ENCODE measurements around the gene WT1.

The WT1 gene

DNA sequence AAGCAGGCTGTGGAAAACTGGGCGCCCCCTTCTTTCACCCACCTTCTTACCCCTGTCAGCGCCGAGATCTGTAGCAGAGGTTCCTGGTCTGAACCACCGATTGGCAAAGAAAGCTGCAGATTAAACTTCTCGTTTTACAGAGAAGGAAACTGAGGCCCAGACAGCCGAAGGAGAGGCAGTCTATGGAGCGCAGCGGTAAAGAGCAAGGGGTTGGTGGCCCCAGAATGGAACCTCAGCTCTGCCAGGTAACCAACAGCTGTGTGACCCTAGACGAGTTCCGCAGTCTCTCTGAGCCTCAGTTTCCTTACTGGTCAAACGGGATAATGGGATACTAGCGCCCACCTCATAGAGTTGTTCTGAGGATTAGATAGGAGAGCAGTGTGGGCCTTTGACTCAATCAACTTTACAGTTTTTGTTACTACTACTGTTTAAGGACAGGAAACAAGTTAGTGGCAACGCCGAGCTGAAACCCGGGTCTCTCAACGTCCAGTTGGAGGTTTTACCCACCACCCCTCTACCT, 3.1 kb upstream of the WT1 start:
- no peak for DNase-seq (ENCODE audit: low read depth)

DNA sequence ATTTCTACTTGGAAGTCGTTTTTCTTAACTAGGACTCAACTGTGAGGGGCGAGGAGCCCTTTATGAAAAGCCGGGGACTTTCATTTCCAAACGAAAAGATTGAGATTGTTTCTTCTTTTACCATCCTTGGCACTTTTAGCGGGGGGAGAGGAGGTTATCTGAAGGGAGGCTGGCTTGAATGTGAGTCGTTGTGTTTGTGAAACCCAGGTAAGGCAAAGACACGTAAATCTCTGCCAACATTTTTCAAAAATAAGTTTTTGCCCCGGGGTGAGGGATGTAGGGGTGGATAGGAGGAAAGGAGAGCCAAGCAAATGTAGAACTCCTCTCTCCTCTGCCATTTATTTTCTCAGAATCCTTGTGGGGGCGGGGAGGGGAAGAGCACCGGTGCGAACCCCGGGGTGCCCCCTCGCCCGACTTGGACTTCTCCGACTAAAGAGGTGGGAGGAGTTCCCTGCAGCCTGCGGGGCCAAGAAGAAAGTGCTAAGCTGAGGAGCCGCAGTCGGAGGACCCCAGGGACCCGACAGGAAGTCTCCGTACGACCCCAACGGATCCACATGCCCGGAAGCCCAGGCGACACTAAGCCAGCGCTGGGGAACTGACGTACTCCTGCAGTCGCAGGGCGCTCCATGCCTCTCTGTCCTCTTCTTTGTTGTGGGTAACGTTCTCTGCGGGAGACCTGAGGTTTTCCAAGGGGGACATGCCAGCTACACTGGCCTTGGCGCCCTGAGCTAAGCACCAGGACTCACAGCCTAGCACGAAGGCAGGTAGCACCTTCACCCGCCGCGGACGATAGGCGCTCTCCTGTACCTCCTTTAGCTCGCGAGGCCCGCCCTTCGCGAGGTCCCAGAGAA, 2.4 kb upstream of the WT1 start:
- DNase-seq (ENCODE audit: low read depth): no peak

DNA sequence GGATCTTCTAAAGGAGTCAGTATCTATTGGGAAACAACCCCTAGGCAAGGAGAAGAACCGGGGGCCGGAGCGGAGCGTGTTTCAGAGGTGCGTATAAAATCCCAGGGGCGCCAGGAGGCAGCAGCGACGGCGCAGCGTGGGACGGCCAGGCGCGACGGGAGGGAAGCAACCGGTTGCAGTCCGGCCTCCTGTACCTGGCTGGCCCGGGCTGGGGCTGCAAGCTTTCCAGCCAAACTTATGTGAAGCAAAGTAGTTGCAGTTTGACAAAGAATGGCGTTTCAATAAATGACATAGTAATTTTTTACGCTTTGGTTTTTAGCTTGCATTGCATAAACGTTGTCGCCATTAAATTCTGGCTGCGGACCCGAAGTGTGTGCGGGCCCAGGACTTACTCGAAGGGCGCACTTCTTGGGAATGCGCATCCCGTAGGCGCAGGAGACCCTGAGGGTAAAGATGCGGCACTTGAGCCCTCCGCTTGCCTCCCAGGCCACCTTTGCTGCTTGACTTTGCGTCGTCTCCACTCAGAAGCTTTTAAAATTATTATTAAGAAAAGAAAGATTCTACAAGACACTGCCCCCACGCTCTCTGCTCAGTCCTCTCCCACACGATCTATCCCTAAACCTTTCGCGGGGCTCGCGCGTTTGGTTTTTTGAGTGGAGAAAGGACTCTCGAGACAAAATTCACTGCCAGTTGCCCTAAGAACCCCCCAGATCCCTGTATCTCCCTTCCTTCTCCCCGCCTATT, 1.6 kb upstream of the WT1 start:
- no peak for DNase-seq (ENCODE audit: low read depth)

DNA sequence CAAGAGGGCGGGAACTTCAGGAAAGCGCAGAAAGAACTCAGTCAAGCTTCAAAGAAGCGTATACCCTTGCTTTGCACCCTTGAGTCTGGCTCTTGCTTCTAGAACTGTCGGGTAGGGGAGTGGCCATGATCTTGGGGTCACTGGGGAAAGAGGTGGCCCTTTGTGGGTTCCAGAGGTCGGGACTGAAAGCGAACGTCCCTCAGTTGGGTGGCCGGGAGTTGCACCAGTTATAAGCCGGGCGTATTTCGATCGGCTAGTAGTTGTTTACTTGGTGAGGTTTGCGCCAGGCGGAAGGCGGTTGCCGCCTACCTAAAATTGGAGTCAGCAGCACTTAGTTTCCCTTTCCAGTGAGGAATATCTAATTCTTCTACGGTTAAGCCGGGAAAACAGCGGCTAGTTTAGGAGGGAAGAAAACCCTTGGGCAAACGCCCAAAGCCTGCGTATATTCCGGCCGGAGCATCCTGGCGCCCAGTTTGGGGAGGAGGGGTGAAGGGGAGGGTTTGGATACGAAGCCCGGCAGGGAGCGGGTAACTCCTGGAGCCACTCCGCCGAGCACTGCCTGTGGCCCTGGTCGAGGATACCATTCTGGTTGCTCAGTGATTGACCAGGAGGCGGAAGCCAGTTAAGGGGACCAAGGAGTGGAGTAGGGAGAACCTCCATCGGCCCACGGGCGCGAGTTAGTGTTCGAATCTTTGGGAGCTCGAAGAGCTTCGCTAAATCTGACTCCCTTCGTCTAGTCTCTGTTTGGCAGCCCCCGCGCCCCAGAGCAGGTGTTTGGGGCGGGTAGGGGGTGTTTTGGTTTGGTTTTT, 807 bp upstream of the WT1 start:
- no peak for DNase-seq (ENCODE audit: low read depth)

DNA sequence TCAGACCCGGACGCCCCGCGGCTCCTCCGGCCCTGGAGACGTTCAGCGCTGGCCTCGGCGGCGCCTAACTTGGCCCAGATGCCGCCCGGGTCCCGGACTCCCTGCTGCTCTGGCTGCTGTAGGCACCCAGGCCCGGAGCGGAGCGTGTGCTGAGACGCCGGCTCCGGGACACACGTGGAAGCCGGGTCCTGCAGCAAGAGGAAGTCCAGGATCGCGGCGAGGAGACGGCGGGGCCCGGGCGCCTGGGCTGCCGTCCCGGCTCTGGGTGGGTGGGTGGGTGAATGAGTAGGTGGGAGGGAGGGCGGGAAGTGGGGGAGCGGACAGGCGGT, 223 bp downstream of the WT1 start:
- no peak for DNase-seq (ENCODE audit: low read depth)

DNA sequence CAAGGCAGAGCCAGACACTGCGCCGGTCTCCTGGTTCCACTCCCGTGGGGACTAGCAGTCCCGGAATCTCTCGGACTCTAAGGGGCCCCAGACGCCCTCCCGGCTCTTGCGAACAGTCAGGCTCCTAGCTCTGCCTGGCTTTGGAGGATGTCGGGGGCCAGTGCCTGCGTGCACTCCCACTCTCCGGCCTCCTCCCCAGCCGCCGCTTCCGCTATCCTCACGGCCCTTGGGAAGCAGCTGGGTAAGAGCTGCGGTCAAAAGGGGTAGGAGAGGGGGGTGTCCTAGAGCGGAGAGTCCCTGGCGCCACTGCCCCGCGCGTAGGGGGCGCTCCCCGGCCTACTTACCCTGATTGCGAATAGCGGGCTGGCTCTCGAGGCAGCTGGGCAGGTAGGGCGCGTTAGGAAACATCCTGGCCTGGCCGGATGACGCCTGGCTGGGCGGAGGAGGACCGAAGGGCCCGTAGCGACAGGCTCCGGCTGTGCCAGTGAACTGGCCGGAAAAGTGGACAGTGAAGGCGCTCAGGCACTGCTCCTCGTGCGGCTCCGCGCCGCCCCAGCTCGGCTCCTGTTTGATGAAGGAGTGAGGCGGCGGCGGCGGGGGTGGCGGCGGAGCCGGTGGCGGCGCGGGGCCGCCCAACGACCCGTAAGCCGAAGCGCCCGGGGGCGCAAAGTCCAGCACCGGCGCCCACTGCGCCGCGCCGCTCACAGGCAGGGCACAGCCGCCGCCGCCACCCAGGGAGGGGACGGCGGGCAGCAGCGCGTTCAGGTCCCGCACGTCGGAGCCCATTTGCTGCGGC, 785 bp downstream of the WT1 start:
- DNase-seq (ENCODE audit: low read depth): no peak

DNA sequence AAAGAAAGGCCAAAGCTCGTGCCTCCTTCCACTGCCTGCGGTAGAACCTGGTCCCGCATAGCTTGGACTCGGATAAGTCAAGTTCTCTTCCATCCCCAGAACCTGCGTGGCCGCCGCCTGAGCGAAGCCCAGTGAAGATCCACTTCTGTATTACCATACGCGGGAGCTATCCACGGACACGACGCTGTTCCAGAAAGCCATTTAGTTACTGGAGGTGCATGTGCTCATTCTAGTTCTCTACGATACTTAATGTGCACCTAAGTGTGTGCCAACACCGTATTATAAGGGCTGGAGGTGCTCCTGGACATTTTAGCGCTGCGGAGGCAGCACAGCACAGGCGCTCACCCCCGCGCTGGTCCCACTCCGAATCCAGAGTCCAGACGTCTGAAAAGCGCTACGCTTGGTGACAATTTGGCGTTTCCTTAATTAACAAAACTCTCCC, 1.4 kb downstream of the WT1 start:
- DNase-seq (ENCODE audit: low read depth): no peak

DNA sequence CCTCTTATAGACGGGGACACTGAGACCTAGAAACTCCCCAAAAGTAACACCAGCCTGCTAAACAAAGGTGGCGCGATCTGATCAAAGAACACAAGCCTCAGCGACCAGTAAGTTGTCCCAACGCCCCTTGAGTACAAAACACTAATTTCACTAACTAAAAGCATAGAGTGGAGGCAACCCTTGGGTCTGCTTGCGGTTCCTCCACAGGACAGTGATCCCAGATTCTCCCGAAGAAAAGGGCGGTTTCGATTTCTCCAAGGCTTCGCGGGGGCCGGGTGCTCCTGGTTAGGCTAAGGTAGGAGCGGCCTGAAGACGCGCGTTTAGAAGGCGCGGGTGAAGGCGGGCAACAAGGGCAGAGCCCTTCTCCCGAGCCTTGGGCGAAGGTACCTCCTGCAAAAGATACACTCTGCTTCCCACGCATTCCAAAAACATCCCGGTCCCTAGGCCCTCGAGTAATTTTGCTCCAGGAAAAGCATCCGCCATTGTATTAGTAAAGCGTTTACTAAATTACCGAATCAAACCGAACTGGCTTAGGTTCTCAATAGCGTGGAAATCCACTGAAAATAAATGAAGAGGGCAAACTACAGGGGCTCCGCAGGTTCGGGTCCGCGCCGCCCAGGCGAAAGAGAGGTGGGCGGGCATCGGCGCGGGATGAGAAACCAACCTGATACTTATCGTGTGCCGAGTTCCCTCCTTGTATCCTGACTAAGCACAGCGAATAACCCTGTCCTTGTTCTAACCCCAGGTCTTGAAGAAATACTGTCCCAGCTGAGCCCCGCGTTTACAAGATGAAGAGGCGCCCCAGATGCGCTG, 2.0 kb downstream of the WT1 start:
- DNase-seq (ENCODE audit: low read depth): no peak

DNA sequence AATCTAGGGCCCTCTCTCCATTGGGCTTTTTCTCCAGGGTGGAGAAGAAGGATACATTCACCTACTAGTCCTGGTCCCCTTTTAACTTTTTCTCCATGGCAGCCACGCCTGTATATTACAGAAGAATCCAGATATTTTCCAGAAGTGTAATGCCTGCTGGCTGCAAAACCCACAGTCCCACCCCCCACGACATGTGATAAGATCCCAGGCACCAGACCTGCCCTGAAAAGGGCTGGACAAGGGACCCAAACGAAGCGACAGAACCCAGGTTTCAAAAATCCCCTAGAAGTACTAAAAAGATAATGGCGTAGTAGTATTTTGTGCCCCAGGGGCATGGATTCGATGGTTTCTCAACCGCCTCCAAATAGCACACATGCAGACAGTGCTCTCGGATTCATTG, 2.8 kb downstream of the WT1 start:
- no peak for DNase-seq (ENCODE audit: low read depth)

DNA sequence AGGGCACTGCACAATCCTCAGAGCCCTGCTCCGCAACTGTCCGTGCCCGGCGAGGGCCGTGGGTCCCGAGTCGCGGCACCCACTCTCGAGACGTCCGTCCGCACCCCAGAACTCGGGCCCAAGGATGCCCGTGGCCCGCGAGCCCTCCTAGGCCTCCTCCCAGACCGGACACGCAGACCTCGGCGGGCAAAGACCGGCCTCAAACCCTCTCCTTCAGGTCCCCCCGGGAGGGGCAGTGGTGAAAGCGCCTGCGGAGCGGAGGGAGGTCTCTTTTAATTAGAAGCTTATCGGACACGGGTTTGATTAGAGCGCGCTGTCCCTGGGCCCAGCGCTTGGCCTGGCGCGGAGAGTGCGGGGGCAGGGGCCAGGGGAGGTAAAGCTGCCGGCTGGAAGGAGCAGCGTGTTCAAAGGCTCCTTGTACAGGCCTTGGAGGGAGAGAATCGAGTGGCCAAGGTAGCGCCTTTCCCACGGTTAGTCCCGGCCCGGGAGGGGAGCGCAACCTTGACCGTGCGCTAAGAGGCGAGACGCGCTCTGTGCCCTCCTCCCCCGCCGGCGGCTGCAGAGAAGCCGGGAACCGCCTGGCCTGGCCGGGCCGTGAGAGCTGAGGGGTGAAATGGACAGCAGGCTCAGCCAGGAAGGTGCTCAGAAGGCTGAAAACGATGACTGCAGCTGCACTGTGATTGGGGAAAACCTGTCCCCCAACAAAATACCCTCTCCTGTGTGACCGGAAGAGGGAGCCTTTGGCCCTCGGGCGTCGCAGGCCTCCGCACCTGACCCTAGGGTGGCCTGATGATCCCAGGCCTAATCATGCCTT, 4.6 kb downstream of the WT1 start:
- no peak for DNase-seq (ENCODE audit: low read depth)

DNA sequence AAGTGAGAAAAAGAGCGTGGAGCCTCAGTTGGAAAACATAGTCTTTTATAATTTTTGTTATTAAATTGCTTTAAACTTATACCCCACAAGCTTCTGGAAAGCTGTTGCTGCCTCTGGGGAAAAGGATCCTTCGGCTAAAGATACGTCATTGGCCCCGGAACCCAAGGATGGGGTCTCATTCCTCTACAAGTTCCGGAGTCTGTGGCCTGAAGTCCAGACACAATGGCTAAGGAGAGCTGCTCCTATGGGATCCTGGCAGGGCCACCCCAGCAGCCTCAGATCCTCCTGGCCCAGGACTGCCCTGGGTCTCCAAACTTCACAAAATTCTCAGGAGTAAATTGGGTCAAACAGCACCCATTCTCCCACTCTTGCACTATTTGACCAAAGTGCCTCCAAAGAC, 5.9 kb downstream of the WT1 start:
- DNase-seq (ENCODE audit: low read depth): no peak

DNA sequence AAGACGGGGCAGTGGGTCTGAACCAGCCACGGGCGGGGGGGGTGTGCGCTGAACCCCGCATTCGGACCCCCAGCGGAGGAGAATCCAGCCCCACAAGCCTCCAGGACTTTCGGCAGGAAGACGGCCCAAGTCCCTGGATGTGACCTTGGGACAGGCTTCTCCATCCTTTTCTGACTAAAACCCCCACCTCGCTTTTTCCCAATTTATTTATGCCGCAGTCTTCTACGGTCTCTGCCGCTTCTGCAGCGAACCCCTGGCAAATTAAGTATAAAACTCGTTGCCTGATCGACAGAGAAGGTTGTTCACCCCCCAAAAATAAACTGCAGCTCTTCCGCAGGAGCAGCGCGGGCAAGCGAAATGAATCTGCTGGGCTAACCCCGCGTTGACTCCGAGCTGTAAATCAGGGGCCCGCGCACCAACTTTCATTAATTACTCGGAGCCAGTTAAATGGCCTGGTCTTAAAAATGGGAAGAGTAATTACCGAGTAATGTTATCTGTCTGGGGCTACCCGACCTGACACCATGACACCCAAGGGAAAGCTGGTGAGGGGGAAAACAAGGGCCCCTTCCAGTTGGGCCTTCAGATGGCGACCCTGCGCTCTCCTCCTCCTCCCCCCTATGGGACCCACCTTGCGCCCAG, 6.6 kb downstream of the WT1 start:
- DNase-seq (ENCODE audit: low read depth): no peak

DNA sequence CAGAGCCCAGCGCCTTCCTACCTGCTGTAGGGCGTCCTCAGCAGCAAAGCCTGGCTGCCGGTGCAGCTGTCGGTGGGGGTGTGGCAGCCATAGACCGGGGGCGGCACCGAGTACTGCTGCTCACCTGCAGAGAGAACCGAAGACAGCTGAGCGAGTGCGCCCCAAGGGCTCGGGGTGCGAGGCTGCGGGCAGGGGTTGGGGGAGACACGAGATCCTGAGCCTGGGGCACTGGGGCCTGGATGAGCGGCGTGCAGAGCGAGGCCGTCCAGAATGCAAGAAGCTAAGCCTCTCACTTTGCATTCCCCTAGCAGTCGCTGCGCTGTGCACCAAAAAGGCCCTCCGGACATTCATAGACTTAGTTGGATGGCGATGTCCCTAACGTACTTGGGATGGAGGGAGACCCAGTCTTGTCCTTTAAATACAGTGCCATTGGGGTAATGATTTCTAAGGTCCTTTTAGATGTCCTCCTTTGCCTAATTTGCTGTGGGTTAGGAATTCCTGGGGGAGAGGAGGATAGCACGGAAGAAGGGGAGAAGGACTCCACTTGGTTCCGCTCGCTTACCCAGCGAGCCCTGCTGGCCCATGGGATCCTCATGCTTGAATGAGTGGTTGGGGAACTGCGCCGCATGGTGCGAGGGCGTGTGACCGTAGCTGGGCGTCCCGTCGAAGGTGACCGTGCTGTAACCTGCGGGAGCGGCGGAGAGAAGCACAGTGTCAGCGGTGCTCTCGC, 7.2 kb downstream of the WT1 start:
- DNase-seq (ENCODE audit: low read depth): no peak

DNA sequence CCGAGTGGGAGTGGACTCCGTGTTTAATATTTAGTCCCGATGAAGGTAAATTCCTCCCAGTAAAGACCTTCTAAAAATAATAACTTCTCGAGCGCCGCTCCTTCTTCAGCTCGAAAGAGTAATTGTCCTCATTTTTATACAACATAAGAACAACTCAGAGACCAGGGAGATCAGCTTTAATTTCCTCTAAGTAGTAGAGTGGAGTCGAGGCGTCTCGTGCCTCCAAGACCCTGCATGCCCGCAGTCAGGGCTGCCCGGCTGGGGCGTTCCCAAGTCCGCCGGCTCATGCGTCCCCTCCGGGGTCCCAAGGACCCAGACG, 7.8 kb downstream of the WT1 start:
- no peak for DNase-seq (ENCODE audit: low read depth)

DNA sequence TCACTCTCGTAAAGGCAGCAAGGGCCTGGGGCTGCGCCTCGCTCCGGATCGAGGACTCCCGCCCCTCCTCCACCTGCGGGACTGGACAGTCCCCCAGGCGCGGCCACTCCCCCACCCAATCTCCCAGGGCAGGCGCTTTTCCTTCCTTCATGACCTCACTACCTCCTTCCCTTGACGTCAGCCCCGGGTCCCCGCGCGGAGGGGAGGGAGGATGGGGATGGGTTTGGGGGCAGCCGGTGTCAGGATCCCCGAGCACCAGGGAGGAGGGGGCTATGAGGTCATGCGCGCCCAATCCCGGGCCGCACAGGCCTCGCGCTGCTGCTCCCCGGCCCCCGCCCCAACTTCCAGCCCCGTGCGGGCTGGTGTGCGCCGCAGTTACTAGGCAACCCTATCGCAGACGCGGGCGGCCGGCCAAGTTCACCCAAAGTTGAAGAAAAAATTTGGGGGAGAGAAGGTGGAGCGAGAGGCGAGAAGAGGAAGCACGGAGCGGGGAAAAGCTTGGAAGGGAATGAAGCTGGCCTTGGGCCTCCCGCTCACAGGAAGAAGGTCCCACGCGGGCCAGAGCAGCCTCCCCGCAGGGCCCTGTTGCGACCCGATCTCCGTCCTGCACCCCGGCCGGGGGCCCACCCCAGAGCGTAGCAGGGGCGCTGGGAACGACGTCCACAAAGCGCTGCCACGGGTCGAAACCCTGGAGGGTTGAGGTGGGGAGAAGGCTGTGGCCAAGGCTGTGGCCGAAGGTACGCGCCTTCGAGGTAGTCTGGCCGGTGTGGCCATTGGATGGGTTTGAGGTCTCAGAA, 8.3 kb downstream of the WT1 start:
- DNase-seq (ENCODE audit: low read depth): no peak

DNA sequence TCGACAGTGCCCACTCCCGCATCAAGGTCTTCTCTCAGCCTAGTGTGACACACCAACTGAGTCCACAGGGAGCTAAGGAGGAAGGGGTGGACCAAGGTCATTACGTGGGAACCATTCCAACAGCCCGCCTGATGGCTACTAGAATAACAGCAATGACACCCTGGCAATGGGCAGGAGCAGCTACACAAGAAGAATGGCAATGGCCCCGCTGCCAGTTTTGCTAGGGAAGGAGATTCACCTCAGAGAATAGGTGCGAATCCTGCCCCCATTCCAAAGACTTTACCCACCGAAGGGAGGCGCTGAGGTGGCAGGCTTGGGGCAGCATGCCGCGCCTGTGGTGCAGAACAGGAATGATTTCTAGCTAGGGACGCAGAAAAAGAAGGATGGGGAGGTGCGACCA, 9.1 kb downstream of the WT1 start:
- no peak for DNase-seq (ENCODE audit: low read depth)

DNA sequence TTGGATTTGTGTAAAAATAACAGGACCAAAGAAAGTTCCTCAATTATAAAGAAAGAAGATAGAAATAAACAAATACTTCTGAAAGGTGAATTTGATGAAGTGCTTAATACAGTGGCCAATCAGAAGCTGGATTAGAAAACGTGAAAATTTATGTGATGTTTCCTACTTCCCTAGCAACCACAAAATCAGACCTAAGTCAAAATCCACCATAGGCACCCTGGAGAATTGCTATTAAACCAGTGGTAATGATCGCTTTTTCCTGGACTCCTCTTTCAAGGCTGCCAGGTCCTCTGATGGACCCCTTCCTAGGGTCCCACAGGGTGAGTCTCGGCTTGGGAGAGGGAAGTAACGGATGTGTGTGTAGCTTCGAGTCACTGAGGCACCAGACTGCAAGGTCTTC, 9.6 kb downstream of the WT1 start:
- no peak for DNase-seq (ENCODE audit: low read depth)

DNA sequence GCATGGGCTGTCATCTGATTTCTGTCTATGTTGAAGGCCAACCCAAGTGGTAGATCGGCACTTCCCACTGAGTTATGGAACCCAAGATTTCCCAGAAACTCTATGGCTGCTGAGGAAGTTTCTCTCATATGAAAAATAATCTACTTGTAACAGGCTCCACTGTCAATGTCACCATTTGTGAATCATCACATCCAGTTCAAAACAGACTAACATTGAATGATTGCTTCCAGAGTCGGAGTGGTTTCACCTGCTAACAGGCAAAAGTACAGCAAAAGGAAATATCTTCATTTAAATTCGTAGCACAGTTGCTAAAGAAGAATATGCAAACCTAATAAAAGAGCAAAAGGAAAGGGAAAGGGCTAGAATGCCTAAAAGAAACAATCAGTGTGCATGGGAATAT, 12.8 kb downstream of the WT1 start:
- DNase-seq (ENCODE audit: low read depth): no peak

Data from GM04503 (cell line).